Pancreas (tissue), 10 donors: ENCODE data around the gene NPAS1. TPM values are rescaled to one million over a fixed set of nuclear protein-coding genes. Genes with fewer than 3 reads are reported as not detected.
"Not testable (repeated sequence)": the region's sequence is repeated elsewhere in the genome, so short reads cannot be mapped to it uniquely, and the experiment has no call there.

Experiments
- ATAC-seq, 4 donors: fragments of 200-7000 bp; cut with Tn5 transposase; one replicate each; pipeline versions ENCODE4 v1.8.0 to v1.9.1; 2020; ENCODE audit warnings: mild to moderate bottlenecking in 4 of 4, moderate library complexity in 4 of 4
- DNase-seq, 6 donors: peaks; one replicate each; pipeline ENCODE4 v3.0.0-alpha.2; 2020
- FAIRE-seq: peaks from 2 replicates; lab custom pipeline; 2012; peaks lifted over from hg19 to GRCh38; lab: Jason Lieb, UNC
- H3K27ac ChIP-seq, 4 donors: fragments of 200-600 bp; sonication (generic); 1 replicate in 3 of 4; 2 replicates in 1 of 4; pipeline versions ENCODE4 v1.5.0 to v1.8.0; 2020
- H3K27me3 ChIP-seq, 4 donors: fragments of 200-600 bp; one replicate each; pipeline ENCODE4 v1.8.0; 2021
- H3K36me3 ChIP-seq, 3 donors: fragments of 200-600 bp; sonication (generic) in 1 of 3; one replicate each; pipeline versions ENCODE4 v1.5.0 to v1.8.0; 2020 to 2021
- H3K4me1 ChIP-seq, 3 donors: fragments of 200-600 bp; one replicate each; pipeline ENCODE4 v1.8.0; 2021
- H3K4me3 ChIP-seq, 4 donors: fragments of 200-600 bp; sonication (generic) in 2 of 4; one replicate each; pipeline versions ENCODE4 v1.5.0 to v1.8.0; 2020 to 2021
- H3K9me3 ChIP-seq, 4 donors: fragments of 200-600 bp; one replicate each; pipeline ENCODE4 v1.8.0; 2021
- WGBS, 2 donors: extraction: QIAGEN DNeasy Blood & Tissue Kit; methylation state at CpG; one replicate each; pipeline ENCODE4 v1.1.7; 2013; 5-methylcytosine and 5-hydroxymethylcytosine counted together
- intact Hi-C, 3 donors: fragments of 100-400 bp; cut with DNase I; formaldehyde crosslinking; loops; one replicate each; pipeline versions ENCODE4 v1.11.1 to v1.14.2; 2022
- polyA plus RNA-seq, 2 donors: library from polyadenylated mRNA; stranded (reverse); fragments of 200-250 nt; gene quantifications; one replicate each; pipeline ENCODE4 v1.2.3, GENCODE V29; 2013
- total RNA-seq, 6 donors: library from RNA; stranded (reverse); fragmentation: NEBNext Ultra II Directional in 4 of 6; extraction: Animal tissue kit (Norgen Biotek cat#: 25700) in 4 of 6; gene quantifications; one replicate each; pipeline versions ENCODE4 v1.2.1 to v1.2.4, GENCODE V29; 2021 to 2023
- TF ChIP-seq, protein P1 (sequence below), 4 donors: fragments of 200-600 bp; sonication (generic) in 3 of 4; IDR thresholded peaks; one replicate each; pipeline versions ENCODE4 v1.5.0 to v1.8.0; 2021; ENCODE audit warnings: antibody characterized with exemption in 4 of 4
- donor health status: healthy with polysubstance abuse.
- donor health status: DM: no; HTN: no; CAD: no; lungs with moderate emphysema.
- donor health status: DM: no; HTN: no; CAD: no.
- donor health status: control.
- donor health status: control.
- donor health status: Bipolar disorder and iron deficiency.
- donor health status: DM: yes; HTN: yes; CAD: no.
- donor health status: DM: no; HTN: no; CAD: no.
- donor health status: DM: no; HTN: no; CAD: no.
- donor health status: DM: yes; HTN: yes; CAD: no.

Gene NPAS1
- total and polyA plus RNA-seq, 8 donors = 0.12 to 0.49 (median 0.28) TPM

DNA sequence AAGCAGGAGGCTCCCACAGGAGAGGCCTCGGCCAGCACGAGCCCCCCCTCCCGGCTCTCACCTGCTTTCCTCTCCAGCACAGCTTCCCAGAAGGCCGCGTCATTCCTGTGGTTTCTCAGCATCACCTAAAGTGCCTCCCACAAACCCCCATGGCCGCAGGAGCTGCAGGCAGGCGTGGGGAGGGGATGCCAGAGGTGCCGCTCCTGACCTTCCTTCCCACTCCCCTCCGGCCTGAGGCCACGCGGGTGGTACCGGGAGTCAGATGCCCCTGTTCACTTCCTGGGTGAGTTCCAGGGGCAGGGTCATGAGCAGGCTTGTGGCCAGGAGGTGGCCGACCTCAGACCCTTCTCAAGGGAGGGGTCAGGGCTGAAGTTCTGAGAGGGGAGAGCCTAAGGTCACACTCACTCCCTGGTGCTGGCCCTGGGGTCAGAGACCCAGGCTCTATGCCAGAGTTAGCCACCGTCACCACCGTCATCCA lies 14.4 kb upstream of the NPAS1 start:
- TF ChIP-seq, protein P1, sequence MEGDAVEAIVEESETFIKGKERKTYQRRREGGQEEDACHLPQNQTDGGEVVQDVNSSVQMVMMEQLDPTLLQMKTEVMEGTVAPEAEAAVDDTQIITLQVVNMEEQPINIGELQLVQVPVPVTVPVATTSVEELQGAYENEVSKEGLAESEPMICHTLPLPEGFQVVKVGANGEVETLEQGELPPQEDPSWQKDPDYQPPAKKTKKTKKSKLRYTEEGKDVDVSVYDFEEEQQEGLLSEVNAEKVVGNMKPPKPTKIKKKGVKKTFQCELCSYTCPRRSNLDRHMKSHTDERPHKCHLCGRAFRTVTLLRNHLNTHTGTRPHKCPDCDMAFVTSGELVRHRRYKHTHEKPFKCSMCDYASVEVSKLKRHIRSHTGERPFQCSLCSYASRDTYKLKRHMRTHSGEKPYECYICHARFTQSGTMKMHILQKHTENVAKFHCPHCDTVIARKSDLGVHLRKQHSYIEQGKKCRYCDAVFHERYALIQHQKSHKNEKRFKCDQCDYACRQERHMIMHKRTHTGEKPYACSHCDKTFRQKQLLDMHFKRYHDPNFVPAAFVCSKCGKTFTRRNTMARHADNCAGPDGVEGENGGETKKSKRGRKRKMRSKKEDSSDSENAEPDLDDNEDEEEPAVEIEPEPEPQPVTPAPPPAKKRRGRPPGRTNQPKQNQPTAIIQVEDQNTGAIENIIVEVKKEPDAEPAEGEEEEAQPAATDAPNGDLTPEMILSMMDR (IDR thresholded peaks at IDR 0.05) = no peak
- intact Hi-C loops = no loop called here
- ATAC-seq = no peak
- H3K4me3 ChIP-seq = no peak overlapping the region
- DNase-seq = no peak
- no peak overlapping the region for H3K27ac ChIP-seq
- no peaks in the 10 kb centered on the region for H3K9me3 ChIP-seq
- H3K27me3 ChIP-seq = no peaks in the 10 kb centered on the region
- H3K4me1 ChIP-seq = no peaks in the 10 kb centered on the region
- 82 to 88% methylated on average over 15 of the region's 15 CpGs for WGBS, 2 donors
- FAIRE-seq = no peak
- peaks cover 0 to 9% (median 8%) of the 10 kb centered on the region in 3 donors for H3K36me3 ChIP-seq

DNA sequence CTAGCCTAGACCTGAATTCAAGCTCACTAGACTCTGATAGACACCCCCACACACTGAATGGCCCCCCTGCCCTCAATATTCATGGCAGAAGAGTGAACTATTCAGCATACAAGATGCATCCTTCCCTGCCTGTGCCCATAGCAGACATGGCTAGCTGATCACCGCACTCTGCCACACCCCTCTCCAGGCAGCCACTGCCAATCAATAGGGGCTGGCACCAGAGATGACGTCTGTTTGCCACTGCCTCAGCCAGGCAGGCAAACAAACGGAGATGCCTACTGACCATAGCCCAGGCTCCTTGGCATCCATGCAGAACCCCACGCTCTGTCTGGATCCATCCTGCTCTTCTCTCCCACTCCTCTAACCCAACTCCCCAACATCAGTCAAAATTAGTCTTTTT lies 13.8 kb upstream of the NPAS1 start:
- Histone ChIP-seq H3K27ac (no peak overlapping the region), H3K27me3 (no peaks in the 10 kb centered on the region), H3K4me3 (no peak overlapping the region), H3K9me3 (no peaks in the 10 kb centered on the region), H3K4me1 (no peaks in the 10 kb centered on the region), H3K36me3 (peaks cover 0 to 6% (median 6%) of the 10 kb centered on the region in 3 donors)
- ATAC-seq (peak in 3 of 4 donors; percentile 46 to 52 (median 47)), FAIRE-seq (no peak), DNase-seq (peak in 1 of 6 donors; percentile 26)
- TF ChIP-seq, protein P1 (IDR thresholded peaks at IDR 0.05) = no peak
- WGBS, 2 donors = 48 to 59% methylated on average over 4 of the region's 4 CpGs
- intact Hi-C loops = no loop called here

DNA sequence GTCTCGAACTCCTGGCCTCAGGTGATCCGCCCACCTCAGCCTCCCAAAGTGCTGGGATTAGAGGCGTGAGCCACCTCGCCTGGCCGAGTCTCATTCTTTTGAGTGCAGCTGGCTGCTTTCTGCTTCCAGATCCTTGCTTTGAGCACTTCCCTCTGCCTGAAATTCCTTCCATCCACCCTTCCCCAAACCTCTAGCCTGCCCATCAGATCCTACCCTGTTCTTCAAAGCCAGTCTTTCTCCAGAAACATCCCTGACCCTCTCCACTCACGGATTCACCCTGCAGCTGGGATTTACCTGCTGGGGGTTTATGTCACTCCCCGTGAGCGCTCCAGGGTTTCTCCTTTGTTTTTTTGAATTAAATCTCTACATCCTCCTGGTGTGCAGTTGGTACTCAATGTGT lies 13.1 kb upstream of the NPAS1 start:
- intact Hi-C loops = no loop called here
- 62 to 65% methylated on average over 8 of the region's 8 CpGs for WGBS, 2 donors
- Histone ChIP-seq H3K9me3 (no peaks in the 10 kb centered on the region), H3K4me1 (no peaks in the 10 kb centered on the region), H3K36me3 (no peaks in the 10 kb centered on the region), H3K4me3 (no peak overlapping the region), H3K27me3 (no peaks in the 10 kb centered on the region), H3K27ac (no peak overlapping the region)
- FAIRE-seq (no peak), DNase-seq (no peak), ATAC-seq (no peak)
- TF ChIP-seq, protein P1 (IDR thresholded peaks at IDR 0.05) = no peak

DNA sequence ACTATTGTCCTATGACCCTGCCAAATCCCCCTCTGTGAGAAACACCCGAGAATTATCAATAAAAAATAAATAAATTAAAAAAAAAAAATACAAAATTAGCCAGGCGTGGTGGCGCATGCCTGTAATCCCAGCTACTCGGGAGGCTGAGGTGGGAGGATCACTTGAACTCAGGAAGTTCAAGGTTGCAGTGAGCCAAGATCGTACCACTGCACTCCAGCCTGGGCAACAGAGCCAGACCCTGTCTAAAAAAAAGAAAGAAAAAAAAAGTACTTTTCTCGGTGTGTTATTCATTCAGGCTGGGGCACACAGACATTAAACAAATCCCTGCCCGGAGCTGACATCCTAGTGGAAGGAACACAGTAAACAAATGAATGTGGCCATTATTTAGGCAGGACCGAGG lies 9.1 kb upstream of the NPAS1 start:
- ATAC-seq, H3K36me3 ChIP-seq: not testable (repeated sequence)

DNA sequence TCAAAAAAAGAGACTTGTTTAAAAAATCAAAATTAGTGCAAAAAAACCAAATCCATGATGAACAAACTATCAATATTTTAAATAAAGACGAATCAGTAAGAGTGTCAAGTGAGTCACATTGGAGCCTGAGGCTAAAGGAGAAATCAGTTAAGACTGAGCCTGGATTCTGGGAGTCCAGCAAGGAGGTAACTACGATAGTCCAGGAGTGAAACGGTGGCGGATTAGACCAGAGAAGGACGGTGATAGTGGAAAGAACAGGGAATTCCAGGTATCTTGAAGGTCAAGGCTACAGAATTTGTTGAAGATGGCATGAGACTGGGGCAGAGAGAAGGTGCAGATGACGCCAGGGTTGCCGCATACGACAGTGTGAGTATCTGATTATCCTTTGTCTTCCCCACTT lies 7.0 kb upstream of the NPAS1 start:
- 12 to 14% methylated on average over 7 to 8 of the region's 8 CpGs for WGBS, 2 donors
- H3K27ac ChIP-seq = no peak overlapping the region
- TF ChIP-seq, protein P1 (IDR thresholded peaks at IDR 0.05) = no peak
- no peaks in the 10 kb centered on the region for H3K27me3 ChIP-seq
- FAIRE-seq (no peak), ATAC-seq (peak in 1 of 4 donors; percentile 15), DNase-seq (no peak)
- intact Hi-C loops = no loop called here
- no peak overlapping the region for H3K4me3 ChIP-seq
- H3K36me3 ChIP-seq = no peaks in the 10 kb centered on the region
- H3K9me3 ChIP-seq = no peaks in the 10 kb centered on the region
- H3K4me1 ChIP-seq = no peaks in the 10 kb centered on the region

More for the DNA sequence above, 9.1 kb upstream of the NPAS1 start:
- intact Hi-C loops, DNase-seq, FAIRE-seq, H3K27ac ChIP-seq, H3K27me3 ChIP-seq, H3K9me3 ChIP-seq, H3K4me1 ChIP-seq, H3K4me3 ChIP-seq: not testable (repeated sequence)
- WGBS, 2 donors = 60 to 71% methylated on average over 8 of the region's 8 CpGs
